ENCODE data around the gene TLE3.

GRCh38 chr15:70026991-70027390, 70.7 kb downstream of the TLE3 start:
- TF ChIP-seq CTCF (conservative IDR thresholded peaks at IDR 0.05 in 1 of 2, IDR thresholded peaks at IDR 0.05 in 1 of 2; ENCODE audit: low read depth in 1 of 2, low read length in 2 of 2) (no peak), EZH2 (IDR thresholded peaks at IDR 0.05; ENCODE audit: low read length, missing control alignments) (no peak)

Data from fibroblast of lung (primary cell).